ENCODE data around the gene PLXNA3. TPM values are rescaled to one million over a fixed set of nuclear protein-coding genes. Genes with fewer than 3 reads are reported as not detected.

The PLXNA3 gene
- total RNA-seq, 1 donor from 2014 or later = 23.6 TPM

Small RNA genes lying within 50 kb of the gene (small RNA-seq; reads per million reads assigned to genes)
- gene MIR6858 (ENCODE audit: low replicate concordance) (0.07 reads per million), gene RN7SL697P (ENCODE audit: low replicate concordance) (not detected)

Other genes with a start within 250 kb of the PLXNA3 start
- not detected for gene OPN1MW2, start 238.5 kb upstream of the PLXNA3 start, total RNA-seq
- gene OPN1MW3, start 200.7 kb upstream of the PLXNA3 start, total RNA-seq = not detected
- not detected for gene TEX28, start 163.2 kb upstream of the PLXNA3 start, total RNA-seq
- 0.30 TPM for gene TKTL1, start 162.5 kb upstream of the PLXNA3 start, total RNA-seq
- 397 TPM for gene FLNA, start 83.6 kb upstream of the PLXNA3 start, total RNA-seq
- gene EMD, start 79.0 kb upstream of the PLXNA3 start, total RNA-seq = 24.0 TPM
- 3,686 TPM for gene RPL10, start 59.9 kb upstream of the PLXNA3 start, total RNA-seq
- gene DNASE1L1, start 49.0 kb upstream of the PLXNA3 start, total RNA-seq = 10.8 TPM
- 18.3 TPM for gene TAFAZZIN, start 46.7 kb upstream of the PLXNA3 start, total RNA-seq
- gene ATP6AP1, start 29.6 kb upstream of the PLXNA3 start, total RNA-seq = 30.3 TPM
- gene GDI1, start 21.1 kb upstream of the PLXNA3 start, total RNA-seq = 58.2 TPM
- 20.4 TPM for gene FAM50A, start 14.1 kb upstream of the PLXNA3 start, total RNA-seq
- 5.2 TPM for gene LAGE3, start 21.0 kb downstream of the PLXNA3 start, total RNA-seq
- gene UBL4A, start 28.3 kb downstream of the PLXNA3 start, total RNA-seq = 19.4 TPM
- gene SLC10A3, start 32.3 kb downstream of the PLXNA3 start, total RNA-seq = 9.0 TPM
- 13.7 TPM for gene FAM3A, start 58.0 kb downstream of the PLXNA3 start, total RNA-seq
- 19.5 TPM for gene G6PD, start 88.6 kb downstream of the PLXNA3 start, total RNA-seq
- 5.4 TPM for gene IKBKG, start 89.3 kb downstream of the PLXNA3 start, total RNA-seq
- not detected for gene CTAG1A, start 126.9 kb downstream of the PLXNA3 start, total RNA-seq
- gene CTAG1B, start 161.0 kb downstream of the PLXNA3 start, total RNA-seq = not detected
- not detected for gene CTAG2, start 195.3 kb downstream of the PLXNA3 start, total RNA-seq

All from skin of body (tissue), 2 donors.